HG03095 (cell line): Measurements from ENCODE around the gene SERPINB5.
"Not testable (repeated sequence)": the region's sequence is repeated elsewhere in the genome, so short reads cannot be mapped to it uniquely, and the experiment has no call there.

Source experiments
- ATAC-seq: cut with Tn5 transposase; IDR thresholded peaks from one replicate; pipeline ENCODE4 v1.9.1; 2021; ENCODE audit warnings: moderate library complexity; ENCODE audit not compliant: unreplicated experiment

SERPINB5 gene, protein sequence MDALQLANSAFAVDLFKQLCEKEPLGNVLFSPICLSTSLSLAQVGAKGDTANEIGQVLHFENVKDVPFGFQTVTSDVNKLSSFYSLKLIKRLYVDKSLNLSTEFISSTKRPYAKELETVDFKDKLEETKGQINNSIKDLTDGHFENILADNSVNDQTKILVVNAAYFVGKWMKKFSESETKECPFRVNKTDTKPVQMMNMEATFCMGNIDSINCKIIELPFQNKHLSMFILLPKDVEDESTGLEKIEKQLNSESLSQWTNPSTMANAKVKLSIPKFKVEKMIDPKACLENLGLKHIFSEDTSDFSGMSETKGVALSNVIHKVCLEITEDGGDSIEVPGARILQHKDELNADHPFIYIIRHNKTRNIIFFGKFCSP

DNA sequence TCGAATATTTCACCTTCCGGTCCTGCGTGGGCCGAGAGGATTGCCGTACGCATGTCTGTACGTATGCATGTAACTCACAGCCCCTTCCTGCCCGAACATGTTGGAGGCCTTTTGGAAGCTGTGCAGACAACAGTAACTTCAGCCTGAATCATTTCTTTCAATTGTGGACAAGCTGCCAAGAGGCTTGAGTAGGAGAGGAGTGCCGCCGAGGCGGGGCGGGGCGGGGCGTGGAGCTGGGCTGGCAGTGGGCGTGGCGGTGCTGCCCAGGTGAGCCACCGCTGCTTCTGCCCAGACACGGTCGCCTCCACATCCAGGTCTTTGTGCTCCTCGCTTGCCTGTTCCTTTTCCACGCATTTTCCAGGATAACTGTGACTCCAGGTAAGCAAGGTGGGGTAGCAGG lies at the start of gene SERPINB5:
Gene SERPINB5, plus strand, starts transcription at position 291 of the 400 bp plus-strand sequence. CDS start 7,471 bp downstream, outside the sequence.
- no peak for ATAC-seq

DNA sequence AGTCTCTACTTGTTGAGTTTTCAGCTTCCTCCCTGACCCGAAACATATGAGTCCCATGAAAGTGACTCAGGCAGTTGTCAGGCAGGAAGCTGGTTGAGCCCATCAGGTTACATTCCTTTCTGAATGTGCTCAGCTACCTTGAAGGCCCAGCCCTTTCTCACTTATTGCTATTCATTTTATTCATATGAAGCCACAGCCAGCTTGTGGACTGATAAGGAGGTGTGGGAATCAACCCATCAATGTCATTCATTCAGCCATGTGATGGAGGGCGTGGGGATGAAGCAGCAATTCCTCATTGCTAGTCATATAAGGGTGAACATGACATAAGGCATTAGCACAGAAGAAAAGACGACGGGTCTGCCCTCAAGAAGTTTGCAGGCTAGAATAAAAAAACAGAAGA lies 49.2 kb upstream of the SERPINB5 start:
- ATAC-seq: no peak

DNA sequence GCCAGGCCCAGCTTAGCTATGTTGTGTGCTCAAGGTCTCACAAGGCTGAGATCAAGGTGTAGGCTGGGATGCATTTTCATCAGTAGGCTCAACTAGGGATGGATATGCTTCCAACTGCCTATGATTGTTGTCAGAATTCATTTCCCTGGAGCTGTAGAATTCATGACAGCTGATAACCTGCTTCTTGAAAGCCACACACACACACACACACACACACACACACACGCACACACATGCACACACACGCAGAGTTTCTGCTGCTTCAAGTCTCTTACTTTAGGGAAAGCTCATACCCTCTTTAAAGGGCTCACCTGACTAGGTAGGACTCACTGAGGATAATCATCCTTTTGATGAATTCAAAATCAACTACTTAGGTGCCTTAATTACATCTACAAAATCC lies 46.2 kb upstream of the SERPINB5 start:
- ATAC-seq: no peak

DNA sequence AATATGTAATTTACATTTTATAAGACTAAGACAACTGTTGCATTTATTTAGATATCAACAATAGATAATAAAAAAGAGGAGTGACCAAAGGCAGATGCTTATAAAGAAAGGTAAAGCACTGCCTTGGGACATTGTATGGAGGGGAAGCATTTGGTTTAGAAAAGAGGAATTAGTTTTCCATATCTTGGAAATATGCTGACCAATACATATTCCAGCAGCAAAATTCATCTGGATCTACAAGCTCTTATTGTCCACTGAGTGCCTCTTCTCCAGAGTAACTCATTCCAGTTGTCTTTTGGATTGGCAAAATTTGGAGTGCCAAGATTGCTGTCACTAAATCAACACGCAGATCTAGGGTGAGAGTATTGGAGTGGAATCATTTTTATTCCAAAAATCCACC lies 45.6 kb upstream of the SERPINB5 start:
- ATAC-seq: no peak

DNA sequence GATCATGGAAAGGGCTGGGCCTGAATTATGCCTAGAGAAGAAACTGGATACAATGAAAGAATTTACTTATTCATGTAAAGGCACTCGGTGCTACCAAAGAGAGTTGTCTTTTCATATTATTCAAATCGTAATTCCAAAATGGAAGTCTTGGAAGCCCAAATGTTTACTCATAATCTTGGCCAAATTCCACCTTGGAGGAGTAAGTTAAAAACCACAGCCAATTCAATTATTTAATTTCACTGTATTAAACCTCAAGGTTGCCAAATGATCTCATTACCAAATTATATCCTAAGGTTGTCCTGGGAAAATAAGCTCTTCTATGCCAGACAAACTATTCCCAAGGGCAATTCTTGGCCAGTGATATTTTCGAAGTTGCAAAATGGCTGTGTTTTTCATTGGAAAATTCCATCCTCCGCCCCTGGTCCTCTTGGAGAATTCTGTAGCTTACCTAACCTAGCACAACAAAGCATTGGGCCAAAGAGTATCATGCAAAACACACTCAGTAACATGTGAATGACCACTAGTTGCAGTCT lies 43.4 kb upstream of the SERPINB5 start:
- ATAC-seq: no peak

DNA sequence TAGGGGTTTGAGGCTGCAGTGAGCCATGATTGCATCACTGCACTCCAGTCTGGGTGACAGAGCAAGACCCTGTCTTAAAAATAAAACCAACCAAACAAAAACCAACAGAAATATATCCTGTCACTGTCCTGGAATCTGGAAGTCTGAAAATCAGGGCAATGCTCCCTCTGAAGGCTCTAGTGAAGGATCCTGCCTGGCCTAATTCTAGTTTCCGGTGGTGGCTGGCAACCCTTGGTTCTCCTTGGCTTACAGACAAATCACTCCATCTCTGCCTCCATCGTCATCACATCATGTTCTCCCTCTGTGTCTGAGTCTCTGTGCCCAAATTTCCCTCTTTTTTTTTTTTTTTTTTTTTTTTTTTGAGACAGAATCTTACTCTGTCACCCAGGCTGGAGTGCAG lies 38.6 kb upstream of the SERPINB5 start:
- ATAC-seq: no peak

DNA sequence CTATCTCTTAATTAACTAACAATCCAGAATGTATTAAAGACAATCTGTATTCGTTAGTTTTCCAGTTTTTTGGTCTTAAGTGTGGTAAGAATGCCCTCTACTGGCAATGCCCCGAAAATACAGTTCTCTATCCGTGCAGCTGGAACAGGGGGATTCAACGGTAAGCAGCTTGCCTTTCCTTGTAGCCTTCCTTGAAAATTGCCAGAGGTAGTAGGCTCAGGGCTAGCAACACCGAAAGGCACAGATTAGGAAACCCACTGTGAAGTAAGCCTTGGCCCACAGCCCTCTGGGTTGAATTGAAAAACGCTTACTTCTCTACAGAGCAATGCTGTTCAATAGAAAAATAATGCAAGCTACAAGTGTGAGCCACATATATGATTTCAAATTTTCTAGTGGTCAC lies 37.4 kb upstream of the SERPINB5 start:
- ATAC-seq: no peak

DNA sequence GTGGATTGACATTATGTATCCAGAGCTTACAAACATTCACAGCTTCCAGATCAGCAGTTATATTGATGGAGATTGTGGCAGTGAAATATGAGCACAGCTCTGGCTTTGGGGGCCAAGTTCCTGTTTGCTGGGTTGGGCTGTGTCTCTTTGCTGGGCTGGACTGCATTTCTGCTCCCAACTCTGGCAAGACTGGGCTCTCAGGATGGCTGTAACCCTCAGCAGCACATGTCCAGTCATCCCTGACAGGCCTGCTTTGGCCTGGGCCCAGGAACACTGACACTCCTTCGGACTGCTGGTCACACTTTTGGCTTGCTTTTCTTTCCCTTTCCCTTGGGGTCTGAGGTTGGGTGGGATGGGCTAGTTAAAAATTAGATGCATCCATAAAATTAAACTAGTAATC lies 36.5 kb upstream of the SERPINB5 start:
- no peak for ATAC-seq

DNA sequence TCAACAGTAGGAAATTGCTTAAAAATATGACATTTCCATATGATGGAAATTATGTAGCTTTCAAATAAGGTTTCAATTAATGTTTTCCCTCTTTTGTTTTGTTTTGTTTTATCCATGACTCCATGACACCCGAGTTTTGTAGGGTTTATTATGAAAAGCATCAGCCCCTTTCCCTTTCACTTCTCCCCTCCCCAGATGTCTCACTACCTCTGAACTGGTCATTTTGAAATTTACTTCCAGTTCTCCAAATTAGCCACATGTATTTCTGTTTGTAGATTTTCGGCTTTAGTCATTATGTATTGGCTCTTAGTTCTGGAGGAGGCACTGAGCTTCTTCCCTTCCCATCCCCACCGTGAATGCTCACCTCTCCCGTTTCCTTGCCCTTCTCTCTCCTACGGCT lies 35.9 kb upstream of the SERPINB5 start:
- no peak for ATAC-seq

DNA sequence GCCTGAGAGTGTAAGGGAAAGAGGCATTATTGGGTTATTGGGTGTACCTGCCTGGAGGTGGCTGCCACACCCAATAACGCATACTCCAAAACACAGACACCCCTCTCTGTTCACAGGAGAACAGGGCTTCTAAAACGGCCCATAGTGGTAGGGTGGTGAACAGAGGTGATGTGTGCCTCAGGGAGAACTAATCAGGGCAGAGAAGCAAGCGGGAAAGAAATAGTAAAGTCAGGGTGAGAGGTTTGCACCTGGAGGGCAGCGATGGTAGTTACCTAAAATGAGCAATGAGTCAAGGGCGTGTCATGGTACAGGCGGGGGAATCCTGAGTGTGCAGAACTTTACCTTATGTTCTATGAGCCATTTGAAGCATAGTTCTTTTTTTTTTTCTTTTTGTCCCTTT lies 32.9 kb upstream of the SERPINB5 start:
- ATAC-seq: no peak

DNA sequence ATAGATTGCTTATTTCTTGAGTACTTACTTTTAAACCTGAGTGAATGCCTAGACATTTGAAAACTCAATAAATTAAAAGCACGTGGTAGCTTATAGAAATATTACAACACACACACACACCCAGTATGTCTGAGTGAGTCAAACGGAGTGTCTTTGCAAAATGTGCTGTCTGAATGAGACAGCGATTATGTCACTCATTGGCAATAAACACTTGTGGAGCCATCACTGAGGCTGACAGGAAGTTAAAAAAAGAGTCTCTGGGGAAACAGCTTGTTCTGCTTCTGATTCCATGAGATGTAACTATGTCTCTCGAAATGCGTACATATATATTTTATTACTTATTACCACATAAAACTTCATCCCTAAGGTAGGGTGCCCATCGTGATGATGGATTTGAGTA lies 32.2 kb upstream of the SERPINB5 start:
- ATAC-seq: no peak

DNA sequence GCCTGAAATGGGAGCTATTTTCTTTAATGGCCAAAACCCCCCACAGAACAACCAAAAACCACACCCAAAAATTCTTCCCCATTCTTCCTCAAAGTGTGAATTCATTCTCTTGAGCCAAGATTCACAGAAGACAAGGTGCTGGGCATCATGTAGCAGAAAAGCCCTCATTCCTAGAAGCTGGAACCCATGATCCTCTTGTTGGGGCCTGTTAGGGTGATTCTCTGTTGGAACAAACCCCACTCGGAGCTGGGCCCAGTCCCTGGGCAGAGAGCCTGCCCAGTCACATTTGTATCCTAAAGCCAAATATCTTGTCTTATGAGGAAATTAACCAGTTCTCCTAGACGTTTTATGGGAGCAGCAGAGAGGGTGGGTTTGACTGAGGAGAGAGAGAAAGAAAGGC lies 31.7 kb upstream of the SERPINB5 start:
- ATAC-seq: no peak

DNA sequence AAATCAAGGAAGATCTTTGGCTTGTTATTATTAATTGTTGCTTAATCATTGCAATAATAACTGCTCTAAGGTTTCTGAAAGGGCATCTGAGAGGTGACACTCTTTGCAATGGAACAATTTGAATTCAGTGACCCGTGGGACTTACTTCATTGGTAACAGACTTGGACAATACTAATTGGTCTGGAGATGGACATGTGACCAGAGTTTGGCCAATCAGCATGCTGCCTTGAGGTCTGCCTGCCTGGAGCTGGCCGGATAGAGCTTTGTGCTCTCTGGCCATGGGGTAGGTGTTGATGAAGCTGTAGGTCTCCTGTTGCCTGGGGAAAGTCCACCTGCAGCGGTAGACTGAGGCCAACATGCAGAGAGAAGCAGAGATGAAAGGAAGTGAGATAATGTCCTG lies 30.5 kb upstream of the SERPINB5 start:
- ATAC-seq: no peak

DNA sequence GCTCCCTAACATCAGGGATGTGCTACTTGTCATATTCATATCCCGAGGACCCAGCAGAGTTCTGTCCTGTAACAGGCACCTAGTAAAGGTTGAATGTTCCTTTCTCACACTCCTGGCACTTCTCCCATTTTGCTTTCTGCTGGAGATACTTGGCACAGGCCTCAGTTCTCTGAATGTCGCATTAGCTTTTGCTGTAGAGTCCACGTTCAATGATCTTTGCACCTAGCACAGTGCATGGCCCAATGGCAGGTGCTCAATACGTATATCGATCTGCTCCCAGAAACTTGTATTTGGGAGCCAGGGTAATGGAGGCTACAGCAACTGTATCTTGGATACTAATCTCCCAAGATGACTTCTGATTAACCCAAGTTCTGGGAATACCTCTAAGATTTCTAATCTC lies 29.7 kb upstream of the SERPINB5 start:
- ATAC-seq: no peak

DNA sequence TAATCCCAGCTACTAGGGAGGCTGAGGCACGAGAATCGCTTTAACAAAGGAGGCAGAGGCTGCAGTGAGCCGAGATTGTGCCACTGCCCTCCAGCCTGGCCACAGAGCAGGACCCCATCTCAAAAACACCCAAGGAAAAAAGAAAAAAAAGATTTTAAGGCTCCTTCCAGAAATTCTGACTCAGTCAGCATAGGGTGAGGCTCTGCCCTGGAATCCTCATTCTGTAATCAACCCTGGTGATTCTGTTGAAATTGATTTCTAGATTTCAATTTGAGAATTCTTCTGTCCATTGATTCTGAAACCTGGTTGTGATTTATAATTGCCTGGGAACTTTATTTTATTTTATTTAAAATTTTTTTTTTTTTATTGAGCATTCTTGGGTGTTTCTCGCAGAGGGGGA lies 27.3 kb upstream of the SERPINB5 start:
- ATAC-seq: no peak

DNA sequence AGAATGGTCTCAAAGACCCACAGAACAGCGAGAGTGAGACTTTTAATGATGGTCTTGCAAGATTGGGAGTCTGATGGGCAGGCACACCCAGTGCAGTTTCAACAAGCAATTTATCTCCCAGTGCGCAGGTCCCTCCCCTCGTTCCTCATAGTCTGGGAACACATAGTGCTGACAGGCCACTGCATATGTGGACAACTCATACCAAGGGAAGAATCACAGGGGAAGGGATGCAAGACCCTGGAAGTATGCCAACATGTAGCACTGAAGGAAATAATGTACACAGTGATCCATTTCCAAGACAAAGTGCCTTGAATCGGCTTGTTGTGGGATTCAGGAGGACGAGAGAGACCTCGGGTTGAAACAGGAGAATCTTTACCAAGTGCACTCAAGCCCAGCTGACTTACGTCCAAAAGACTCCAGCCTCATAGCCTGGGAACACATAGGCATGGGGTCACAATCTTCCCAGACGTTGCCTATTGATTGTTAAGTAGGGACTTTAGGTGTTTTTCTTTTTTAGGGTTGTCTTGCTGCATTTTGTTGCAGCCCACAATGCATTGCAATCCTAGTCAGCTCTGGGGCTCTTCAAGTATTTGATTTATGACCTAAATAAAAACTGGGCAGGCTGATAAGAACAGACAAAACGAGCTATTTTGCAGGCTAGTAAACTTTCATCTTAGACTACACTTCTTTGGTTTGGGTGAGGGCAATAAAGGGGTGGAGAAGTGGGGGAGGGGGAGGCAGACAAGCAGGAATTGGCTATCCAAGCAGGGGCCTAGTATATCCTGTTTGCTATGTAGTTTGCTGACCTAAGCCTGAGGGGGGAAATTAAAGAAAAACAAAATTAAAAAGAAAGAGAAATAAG lies 24.7 kb upstream of the SERPINB5 start:
- ATAC-seq: no peak

DNA sequence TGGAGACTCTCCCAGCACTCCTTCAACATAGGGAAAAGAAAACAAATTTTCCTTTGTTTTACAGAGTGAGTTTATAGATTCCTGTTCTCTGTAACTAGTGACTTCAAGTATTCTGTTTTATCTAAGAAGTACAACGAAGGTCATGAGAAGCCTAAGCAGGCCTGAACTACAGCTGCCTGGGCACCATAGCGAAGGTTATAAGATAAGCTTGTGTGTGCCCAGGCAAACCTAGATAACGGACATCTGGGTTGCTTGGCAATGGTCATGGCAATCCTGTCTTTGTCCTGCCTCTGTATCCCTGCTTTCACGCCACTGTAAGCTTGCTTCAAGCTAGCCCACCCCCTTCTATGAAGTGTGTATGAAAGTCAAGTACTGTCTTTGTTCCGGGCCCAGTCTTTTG lies 24.0 kb upstream of the SERPINB5 start:
- not testable (repeated sequence) for ATAC-seq

DNA sequence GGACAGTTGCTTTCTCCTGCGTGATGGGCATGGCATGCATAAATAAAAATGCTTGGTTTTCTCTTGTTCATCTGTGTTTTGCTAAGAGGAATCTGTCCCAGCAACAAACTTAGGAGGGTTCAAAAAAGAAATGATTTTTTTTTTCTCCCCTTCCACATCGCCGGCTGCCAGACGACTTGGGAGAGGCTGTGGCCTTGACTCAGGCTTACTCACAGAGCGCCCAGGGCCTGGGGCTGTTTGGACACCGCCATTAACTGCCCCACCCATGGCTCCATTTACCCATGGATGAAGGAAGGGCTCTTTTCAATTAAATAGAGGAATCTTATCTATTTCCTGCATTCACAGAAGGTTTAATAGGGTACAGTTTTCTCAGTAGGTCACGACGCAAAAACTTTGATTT lies 22.3 kb upstream of the SERPINB5 start:
- no peak for ATAC-seq

DNA sequence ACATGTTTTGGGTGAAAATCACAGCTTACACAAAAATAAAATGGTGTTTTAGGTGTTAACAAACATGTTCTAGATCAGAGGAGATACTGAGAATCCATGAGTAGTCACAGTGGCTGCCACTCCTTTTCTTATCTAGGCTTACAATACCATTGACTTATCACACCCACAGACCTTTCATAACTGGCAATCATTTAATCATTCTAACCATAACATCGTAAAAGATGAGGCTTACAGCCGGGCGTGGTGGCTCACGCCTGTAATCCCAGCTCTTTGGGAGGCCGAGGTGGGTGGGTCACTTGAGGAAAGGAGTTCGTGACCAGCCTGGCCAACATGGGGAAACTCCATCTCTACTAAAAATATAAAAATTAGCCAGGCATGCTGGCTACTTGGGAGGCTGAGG lies 18.8 kb upstream of the SERPINB5 start:
- no peak for ATAC-seq

DNA sequence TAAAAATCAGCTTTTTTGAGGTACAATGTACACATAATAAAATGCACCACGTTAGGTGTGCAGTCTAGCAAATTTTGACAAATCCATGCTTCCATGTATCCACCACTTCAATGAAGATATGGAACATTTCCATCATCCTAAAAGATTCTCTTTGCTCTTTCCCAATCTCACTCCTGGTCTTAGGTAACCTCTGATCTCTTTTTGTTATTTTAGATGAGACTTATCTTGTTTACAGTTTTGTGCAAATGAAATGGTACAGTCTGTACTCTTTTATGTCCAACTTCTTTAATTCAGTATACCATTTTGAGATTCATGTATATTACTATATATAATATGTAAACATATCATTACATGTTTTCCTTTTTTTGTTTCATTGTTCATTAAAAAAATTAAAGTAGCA lies 16.3 kb upstream of the SERPINB5 start:
- no peak for ATAC-seq

DNA sequence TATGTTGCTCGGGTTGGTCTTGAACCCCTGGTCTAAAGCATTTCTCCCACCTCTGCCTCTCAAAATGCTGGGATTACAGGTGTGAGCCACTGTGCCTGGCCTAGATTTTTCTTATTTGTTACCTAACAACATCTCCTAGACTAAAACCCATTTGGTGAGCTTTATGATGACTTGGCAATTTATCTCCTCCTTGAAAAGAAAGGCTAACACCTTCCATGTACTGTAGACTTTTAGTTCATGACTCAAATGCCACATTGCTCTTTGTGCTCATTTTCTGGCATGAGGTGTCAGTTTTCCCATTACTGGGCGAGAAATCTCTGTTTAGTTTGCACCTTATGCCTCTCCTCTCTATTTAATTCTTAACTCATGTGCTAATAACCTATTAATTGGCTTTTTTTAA lies 12.3 kb upstream of the SERPINB5 start:
- ATAC-seq: no peak

DNA sequence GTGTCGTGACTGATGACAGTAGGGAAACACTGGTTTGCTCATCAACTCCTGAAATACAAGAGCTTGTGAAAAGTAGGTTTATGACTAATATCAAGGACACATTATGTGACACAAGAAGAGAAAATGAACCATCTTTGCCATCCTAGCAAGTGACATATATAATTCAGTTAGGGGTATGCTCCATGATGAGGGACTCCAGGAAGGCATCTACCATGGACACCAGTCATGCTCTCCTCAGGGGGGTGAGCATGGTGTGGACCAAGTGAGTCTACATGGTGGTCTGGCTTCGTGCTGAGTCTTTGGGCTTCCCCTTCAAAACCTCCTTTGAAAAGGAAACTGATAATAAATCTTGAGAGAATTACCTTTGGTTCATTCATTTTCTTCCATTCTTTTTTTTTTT lies 11.7 kb upstream of the SERPINB5 start:
- no peak for ATAC-seq
